GM23338 (cell line): ENCODE measurements around the gene GATAD2A.

Experiments used
- CREB1 ChIP-seq: fragments of 250-450 bp; sonication (Bioruptor Pico); IDR thresholded peaks from 2 replicates; pipeline ENCODE4 v1.5.0; 2020; ENCODE audit warnings: low read depth, mild to moderate bottlenecking, moderate library complexity
- CTCF ChIP-seq, 2 experiments: fragments of 200-600 bp in 1 of 2; sonication (generic) in 1 of 2; conservative IDR thresholded peaks; 2 replicates each; pipeline versions ENCODE4 v1.5.1 to v1.6.1; 2016 to 2017; ENCODE audit warnings: antibody characterized with exemption in 2 of 2, low read depth in 2 of 2, mild to moderate bottlenecking in 2 of 2, moderate library complexity in 1 of 2
- ETS1 ChIP-seq: IDR thresholded peaks from 2 replicates; pipeline ENCODE4 v1.6.1; 2016; ENCODE audit warnings: antibody characterized with exemption
- EZH2 ChIP-seq: fragments of 200-600 bp; sonication (generic); IDR thresholded peaks from one replicate; pipeline ENCODE4 v1.8.0; 2017; ENCODE audit warnings: antibody characterized with exemption, mild to moderate bottlenecking, low read depth; ENCODE audit not compliant: unreplicated experiment
- EZH2phosphoT487 ChIP-seq: fragments of 200-600 bp; sonication (generic); IDR thresholded peaks from one replicate; pipeline ENCODE4 v1.8.1; 2018; ENCODE audit warnings: antibody characterized with exemption; ENCODE audit not compliant: unreplicated experiment
- JUNB ChIP-seq: IDR thresholded peaks from one replicate; pipeline ENCODE4 v1.6.1; 2016; ENCODE audit warnings: antibody characterized with exemption; ENCODE audit not compliant: unreplicated experiment
- NANOG ChIP-seq: IDR thresholded peaks from 2 replicates; pipeline ENCODE4 v1.6.1; 2016; ENCODE audit warnings: antibody characterized with exemption, borderline replicate concordance
- POLR2AphosphoS5 ChIP-seq: IDR thresholded peaks from 2 replicates; pipeline ENCODE4 v1.6.1; 2016; ENCODE audit warnings: antibody characterized with exemption, low read depth
- REST ChIP-seq: IDR thresholded peaks from one replicate; pipeline ENCODE4 v1.6.1; 2018; ENCODE audit warnings: antibody characterized with exemption; ENCODE audit not compliant: unreplicated experiment
- STAT1 ChIP-seq: IDR thresholded peaks from one replicate; pipeline ENCODE4 v1.6.1; 2016; ENCODE audit warnings: antibody characterized with exemption; ENCODE audit not compliant: unreplicated experiment
- ZNF114 ChIP-seq: fragments of 250-450 bp; sonication (Bioruptor Pico); IDR thresholded peaks from 2 replicates; pipeline ENCODE4 v1.5.0; 2020; ENCODE audit warnings: mild to moderate bottlenecking, moderate library complexity
- ZNF331 ChIP-seq: fragments of 250-450 bp; sonication (Bioruptor Pico); IDR thresholded peaks from 2 replicates; pipeline ENCODE4 v1.5.0; 2020; ENCODE audit warnings: low read depth, mild to moderate bottlenecking, moderate library complexity
- ZNF462 ChIP-seq: fragments of 250-450 bp; sonication (Bioruptor Pico); IDR thresholded peaks from 2 replicates; pipeline ENCODE4 v1.5.0; 2020; ENCODE audit warnings: mild to moderate bottlenecking, moderate library complexity

GRCh38 chr19:19428746-19429145 is 23.3 kb downstream of the GATAD2A start:
- TF ChIP-seq CTCF (conservative IDR thresholded peaks at IDR 0.05; ENCODE audit: low read depth in 2 of 2) (no peak), POLR2AphosphoS5 (no peak), EZH2 (no peak), NANOG (no peak), REST (no peak), EZH2phosphoT487 (no peak), ZNF114 (CRISPR knock-in tag) (no peak), ZNF331 (CRISPR knock-in tag) (no peak), JUNB (no peak), CREB1 (CRISPR knock-in tag) (no peak), STAT1 (no peak), ETS1 (no peak), ZNF462 (CRISPR knock-in tag) (no peak)
